HEK293T (cell line): ENCODE results near the gene C6orf89.

ENCODE experiments used
- FOXA1 ChIP-seq: fragments of 450-650 bp; IDR thresholded peaks from 2 replicates; pipeline ENCODE4 v1.6.1; 2016; ENCODE audit warnings: mild to moderate bottlenecking
- SUZ12 ChIP-seq: fragments of 450-650 bp; IDR thresholded peaks from 2 replicates; pipeline ENCODE4 v1.6.1; 2016; ENCODE audit warnings: mild to moderate bottlenecking

GRCh38 chr6:36970892-36971842 is 85.4 kb downstream of the C6orf89 start:
- no peak for TF ChIP-seq FOXA1
- no peak for TF ChIP-seq SUZ12
